Measurements from ENCODE around the gene SNX30.

Gene SNX30

GRCh38 chr9:112750016-112750763, at the start of gene SNX30:
SNX30 (plus strand) TSS chr9:112750760; CDS start chr9:112751002, 242 bp downstream.
- peak within 1 kb of the TSS; percentile 78 for H3K4me3 ChIP-seq (ENCODE audit: low read depth, low read length)
- DNase-seq (ENCODE audit: low read depth), result peak; percentile 93

GRCh38 chr9:112703304-112703703, 47.3 kb upstream of the SNX30 start:
- TF ChIP-seq MAX (IDR thresholded peaks at IDR 0.05; ENCODE audit: low read depth, low read length) (no peak), POLR2A (IDR thresholded peaks at IDR 0.05; ENCODE audit: extremely low read depth, insufficient read length) (no peak), MYC (IDR thresholded peaks at IDR 0.05; ENCODE audit: low read depth, low read length) (no peak), CTCF (IDR thresholded peaks at IDR 0.05; ENCODE audit: low read depth, low read length) (no peak)
- DNase-seq (ENCODE audit: low read depth), result no peak
- H3K4me3 ChIP-seq (ENCODE audit: low read depth, low read length), result no peak overlapping the region

More at GRCh38 chr9:112750016-112750763, at the start of gene SNX30:
- peak; percentile 90 for TF ChIP-seq POLR2A (IDR thresholded peaks at IDR 0.05; ENCODE audit: extremely low read depth, insufficient read length)
- peak; percentile 80 for TF ChIP-seq MYC (IDR thresholded peaks at IDR 0.05; ENCODE audit: low read depth, low read length)
- TF ChIP-seq MAX (IDR thresholded peaks at IDR 0.05; ENCODE audit: low read depth, low read length), result peak; percentile 79
- no peak for TF ChIP-seq CTCF (IDR thresholded peaks at IDR 0.05; ENCODE audit: low read depth, low read length)

- DNase-seq (ENCODE audit: low read depth), result peak; percentile 23
- TF ChIP-seq MYC (IDR thresholded peaks at IDR 0.05; ENCODE audit: low read depth, low read length) (no peak), MAX (IDR thresholded peaks at IDR 0.05; ENCODE audit: low read depth, low read length) (no peak), CTCF (IDR thresholded peaks at IDR 0.05; ENCODE audit: low read depth, low read length) (no peak), POLR2A (IDR thresholded peaks at IDR 0.05; ENCODE audit: extremely low read depth, insufficient read length) (no peak)
These were observed 44.7 kb upstream of the SNX30 start for GRCh38 chr9:112705768-112706427.

GRCh38 chr9:112711050-112711689, 39.4 kb upstream of the SNX30 start:
- peak; percentile 16 for DNase-seq (ENCODE audit: low read depth)
- TF ChIP-seq MAX (IDR thresholded peaks at IDR 0.05; ENCODE audit: low read depth, low read length) (no peak), CTCF (IDR thresholded peaks at IDR 0.05; ENCODE audit: low read depth, low read length) (peak; percentile 32)

More at GRCh38 chr9:112705768-112706427, 44.7 kb upstream of the SNX30 start:
- H3K4me3 ChIP-seq (ENCODE audit: low read depth, low read length), result no peak overlapping the region

GRCh38 chr9:112712678-112713077, 37.9 kb upstream of the SNX30 start:
- H3K4me3 ChIP-seq (ENCODE audit: low read depth, low read length), result no peak overlapping the region
- DNase-seq (ENCODE audit: low read depth), result no peak
- TF ChIP-seq POLR2A (IDR thresholded peaks at IDR 0.05; ENCODE audit: extremely low read depth, insufficient read length) (no peak), MAX (IDR thresholded peaks at IDR 0.05; ENCODE audit: low read depth, low read length) (no peak), MYC (IDR thresholded peaks at IDR 0.05; ENCODE audit: low read depth, low read length) (no peak), CTCF (IDR thresholded peaks at IDR 0.05; ENCODE audit: low read depth, low read length) (no peak)

More at GRCh38 chr9:112711050-112711689, 39.4 kb upstream of the SNX30 start:
- no peak overlapping the region for H3K4me3 ChIP-seq (ENCODE audit: low read depth, low read length)

All from NB4 (cell line).